Measurements from ENCODE around the gene BCS1L. TPM values are rescaled to one million over a fixed set of nuclear protein-coding genes. Genes with fewer than 3 reads are reported as not detected.

BCS1L gene
- total and polyA plus RNA-seq, 8 donors = 2.3 to 77.3 (median 19.5) TPM

DNA sequence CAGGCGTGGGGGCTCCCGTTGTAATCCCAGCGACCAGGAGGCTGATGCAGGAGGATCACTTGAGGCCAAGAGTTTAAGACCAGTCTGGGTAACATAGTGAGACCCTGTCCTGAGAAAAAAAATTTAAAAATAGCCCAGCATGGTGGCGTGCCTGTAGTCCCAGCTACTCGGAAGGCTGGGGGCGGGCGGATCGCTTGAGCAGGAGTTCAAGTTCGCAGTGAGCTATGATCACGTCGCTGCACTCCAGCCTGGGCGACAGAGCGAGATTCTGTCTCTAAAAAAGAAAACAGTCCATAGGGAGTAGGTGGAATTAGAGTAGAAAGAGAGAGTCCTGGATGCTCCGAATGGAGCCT is 50.8 kb downstream of the BCS1L start:
- Histone ChIP-seq H3K27me3 (no peaks in the 10 kb centered on the region), H3K36me3 (no peaks in the 10 kb centered on the region), H3K27ac (peak overlapping the region in 4 of 5 donors; percentile 91 to 97 (median 96)), H3K9me3 (no peaks in the 10 kb centered on the region), H3K4me1 (peaks cover 10 to 32% (median 20%) of the 10 kb centered on the region in 4 donors), H3K4me3 (peak overlapping the region; percentile 80 to 97 (median 85))
- TF ChIP-seq POLR2A (IDR thresholded peaks at IDR 0.05) (no peak), CTCF (IDR thresholded peaks at IDR 0.05) (no peak), EP300 (IDR thresholded peaks at IDR 0.05) (no peak), POLR2AphosphoS5 (IDR thresholded peaks at IDR 0.05) (no peak)
- intact Hi-C loops (cut with DNase I; ENCODE audit: low total_unique reads) = no loop called here
- WGBS, 5 donors = 34 to 49% (median 45%) methylated on average over 14 of the region's 14 CpGs
- no peak for DNase-seq

DNA sequence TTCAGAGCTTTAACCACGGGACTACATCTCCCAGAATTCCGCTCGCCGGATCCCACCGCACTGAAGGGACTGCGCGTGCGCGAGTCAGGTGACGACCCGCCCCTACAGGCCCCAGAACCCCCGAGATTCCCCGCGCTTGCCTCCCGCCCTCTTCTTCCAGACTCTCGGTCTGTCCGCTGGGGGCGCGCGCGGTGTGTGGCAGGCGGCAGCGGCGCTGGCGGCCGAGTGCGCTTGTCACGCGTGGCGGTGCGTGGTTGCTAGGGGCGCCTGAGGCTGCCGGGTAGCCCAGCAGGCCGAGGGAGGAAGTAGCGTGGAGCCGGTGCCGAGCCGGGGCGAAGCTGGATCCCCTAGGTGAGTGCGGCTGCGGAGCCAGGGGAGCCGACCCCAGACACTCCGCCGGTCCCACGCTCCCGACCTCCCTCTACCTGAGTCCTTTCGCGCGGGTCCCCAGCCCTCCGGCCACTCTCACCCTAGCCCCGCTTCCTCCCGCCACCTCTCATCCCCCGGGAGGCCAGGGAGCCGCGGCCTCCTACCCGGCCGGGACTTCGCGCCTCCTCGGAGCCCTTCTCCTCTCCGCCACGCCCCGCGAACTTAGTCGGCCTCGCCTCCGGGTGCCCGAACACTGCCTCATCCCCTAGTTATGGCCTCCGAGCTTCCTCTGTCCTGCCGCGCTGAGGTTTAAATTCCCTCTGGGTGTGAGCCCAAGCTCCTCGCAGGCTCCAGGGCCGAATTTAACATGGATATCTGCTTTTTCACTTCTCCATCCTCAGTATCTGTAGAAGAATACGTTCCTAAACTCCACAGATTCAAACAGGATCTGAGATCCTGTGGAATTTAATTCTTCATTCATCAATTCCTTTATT is 51.4 kb downstream of the BCS1L start, which contains the start of gene TTLL4:
TSS of gene TTLL4 (plus strand) at position 149 of the 863 bp plus-strand sequence. CDS start 26,842 bp downstream, outside the sequence.
- peak within 1 kb of the TSS; percentile 80 to 97 (median 85) for H3K4me3 ChIP-seq
- peak within 1 kb of the TSS; percentile 91 to 97 (median 95) for H3K27ac ChIP-seq
- peaks cover 10 to 38% (median 20%) of the 10 kb centered on the region in 4 donors for H3K4me1 ChIP-seq
- 0 to 1% (median 0%) methylated on average over 42 to 74 of the region's 74 CpGs for WGBS, 5 donors
- intact Hi-C loops (cut with DNase I; ENCODE audit: low total_unique reads) = no loop called here
- no peaks in the 10 kb centered on the region for H3K9me3 ChIP-seq
- DNase-seq = peak; percentile 99
- H3K27me3 ChIP-seq = no peaks in the 10 kb centered on the region
- peaks cover 0 to 6% (median 3%) of the 10 kb centered on the region in 4 donors for H3K36me3 ChIP-seq
- TF ChIP-seq CTCF (IDR thresholded peaks at IDR 0.05) (peak in 5 of 7 experiments; percentile 76 to 93 (median 88)), POLR2A (IDR thresholded peaks at IDR 0.05) (peak in 1 of 4 donors; percentile 19), POLR2AphosphoS5 (IDR thresholded peaks at IDR 0.05) (peak; percentile 87 to 96 (median 92)), EP300 (IDR thresholded peaks at IDR 0.05) (no peak)

DNA sequence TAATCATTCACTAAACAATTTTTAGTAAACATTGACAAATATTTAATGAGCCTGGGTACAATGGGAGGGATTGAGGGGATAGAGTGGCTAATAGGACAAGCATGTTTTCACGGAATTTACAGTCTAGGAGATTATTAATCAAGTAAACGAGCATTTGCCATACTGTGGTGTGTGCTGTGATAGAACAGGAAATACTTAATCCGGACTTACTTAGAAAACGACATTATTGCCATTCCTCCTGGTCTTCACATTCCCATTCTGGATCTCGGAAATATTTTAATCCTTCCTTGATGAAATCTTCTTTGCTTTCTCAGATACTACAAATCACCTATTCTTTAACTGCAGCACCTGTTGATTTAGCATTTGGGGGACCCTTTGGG is 52.1 kb downstream of the BCS1L start:
- peaks cover 10 to 44% (median 25%) of the 10 kb centered on the region in 4 donors for H3K4me1 ChIP-seq
- H3K9me3 ChIP-seq = no peaks in the 10 kb centered on the region
- TF ChIP-seq EP300 (IDR thresholded peaks at IDR 0.05) = no peak
- no peak for TF ChIP-seq POLR2A (IDR thresholded peaks at IDR 0.05)
- no peak for TF ChIP-seq CTCF (IDR thresholded peaks at IDR 0.05)
- no peak for TF ChIP-seq POLR2AphosphoS5 (IDR thresholded peaks at IDR 0.05)
- H3K27me3 ChIP-seq = no peaks in the 10 kb centered on the region
- H3K4me3 ChIP-seq = peak overlapping the region; percentile 80 to 97 (median 85)
- WGBS, 5 donors = 3 to 8% (median 7%) methylated on average over 5 of the region's 5 CpGs
- H3K27ac ChIP-seq = peak overlapping the region in 4 of 5 donors; percentile 91 to 97 (median 96)
- peaks cover 0 to 12% (median 9%) of the 10 kb centered on the region in 4 donors for H3K36me3 ChIP-seq
- intact Hi-C loops (cut with DNase I; ENCODE audit: low total_unique reads) = no loop called here
- DNase-seq = peak in 1 of 2 donors; percentile 29

Other genes starting within 250 kb of the BCS1L start
- 100 to 1,000 TPM in 1 of 5 donors, 10 to 100 TPM in 2, under 1 TPM in 1, not detected in 1; 0.43 to 120 (median 12.7) TPM for gene VIL1, start 240.6 kb upstream of the BCS1L start, total RNA-seq
- 1 to 10 TPM in 2 of 3 donors, under 1 TPM in 1; 0.38 to 1.8 (median 1.1) TPM for gene VIL1, start 240.6 kb upstream of the BCS1L start, polyA plus RNA-seq
- gene USP37, start 91.3 kb upstream of the BCS1L start, total RNA-seq = 10 to 100 TPM in 3 of 5 donors, 1 to 10 TPM in 2; 2.3 to 81.4 (median 10.9) TPM
- 1 to 10 TPM; 1.6 to 2.0 (median 1.8) TPM for gene USP37, start 91.3 kb upstream of the BCS1L start, polyA plus RNA-seq
- gene CNOT9, start 90.8 kb upstream of the BCS1L start, total RNA-seq = 10 to 100 TPM in 4 of 5 donors, 1 to 10 TPM in 1; 5.5 to 64.8 (median 47.8) TPM
- gene CNOT9, start 90.8 kb upstream of the BCS1L start, polyA plus RNA-seq = 10 to 100 TPM; 13.0 to 14.7 (median 14.1) TPM
- gene PLCD4, start 51.8 kb upstream of the BCS1L start, total RNA-seq = 10 to 100 TPM in 2 of 5 donors, 1 to 10 TPM in 3; 2.5 to 33.6 (median 6.4) TPM
- gene PLCD4, start 51.8 kb upstream of the BCS1L start, polyA plus RNA-seq = 1 to 10 TPM in 1 of 3 donors, under 1 TPM in 1, not detected in 1; 0.19 to 6.8 TPM
- gene ZNF142, start 60 bp upstream of the BCS1L start, total RNA-seq = 10 to 100 TPM in 4 of 5 donors, 1 to 10 TPM in 1; 8.3 to 49.1 (median 21.3) TPM
- 1 to 10 TPM; 3.6 to 5.5 (median 4.1) TPM for gene ZNF142, start 60 bp upstream of the BCS1L start, polyA plus RNA-seq
- 1 to 10 TPM in 4 of 5 donors, not detected in 1; 3.6 to 7.0 (median 4.6) TPM for gene RNF25, start 12.3 kb downstream of the BCS1L start, total RNA-seq
- gene RNF25, start 12.3 kb downstream of the BCS1L start, polyA plus RNA-seq = 10 to 100 TPM; 24.1 to 26.8 (median 26.1) TPM
- 100 to 1,000 TPM in 1 of 5 donors, 10 to 100 TPM in 4; 25.2 to 253 (median 33.3) TPM for gene STK36, start 12.4 kb downstream of the BCS1L start, total RNA-seq
- gene STK36, start 12.4 kb downstream of the BCS1L start, polyA plus RNA-seq = 10 to 100 TPM in 1 of 3 donors, 1 to 10 TPM in 2; 3.8 to 23.3 (median 8.5) TPM
- 100 to 1,000 TPM in 2 of 5 donors, 10 to 100 TPM in 2, 1 to 10 TPM in 1; 8.8 to 139 (median 32.9) TPM for gene TTLL4, start 51.2 kb downstream of the BCS1L start, total RNA-seq
- 10 to 100 TPM in 2 of 3 donors, 1 to 10 TPM in 1; 9.2 to 11.6 (median 10.1) TPM for gene TTLL4, start 51.2 kb downstream of the BCS1L start, polyA plus RNA-seq
- gene CYP27A1, start 122.5 kb downstream of the BCS1L start, total RNA-seq = 100 to 1,000 TPM in 1 of 5 donors, 10 to 100 TPM in 4; 11.6 to 546 (median 15.8) TPM
- 10 to 100 TPM in 2 of 3 donors, 1 to 10 TPM in 1; 4.4 to 10.7 (median 10.4) TPM for gene CYP27A1, start 122.5 kb downstream of the BCS1L start, polyA plus RNA-seq
- not detected for gene PRKAG3, start 172.1 kb downstream of the BCS1L start, total RNA-seq
- not detected for gene PRKAG3, start 172.1 kb downstream of the BCS1L start, polyA plus RNA-seq
- 1 to 10 TPM in 2 of 5 donors, not detected in 3; 1.8 to 3.3 TPM for gene WNT6, start 200.1 kb downstream of the BCS1L start, total RNA-seq
- 1 to 10 TPM in 1 of 3 donors, under 1 TPM in 2; 0.25 to 2.9 (median 0.76) TPM for gene WNT6, start 200.1 kb downstream of the BCS1L start, polyA plus RNA-seq
- gene WNT10A, start 221.2 kb downstream of the BCS1L start, total RNA-seq = 1 to 10 TPM in 1 of 5 donors, not detected in 4; 4.3 TPM
- gene WNT10A, start 221.2 kb downstream of the BCS1L start, polyA plus RNA-seq = 1 to 10 TPM in 1 of 3 donors, not detected in 2; 6.7 TPM

All from stomach (tissue), 9 donors.